ENCODE results near the gene TMEM266.

The TMEM266 gene

DNA sequence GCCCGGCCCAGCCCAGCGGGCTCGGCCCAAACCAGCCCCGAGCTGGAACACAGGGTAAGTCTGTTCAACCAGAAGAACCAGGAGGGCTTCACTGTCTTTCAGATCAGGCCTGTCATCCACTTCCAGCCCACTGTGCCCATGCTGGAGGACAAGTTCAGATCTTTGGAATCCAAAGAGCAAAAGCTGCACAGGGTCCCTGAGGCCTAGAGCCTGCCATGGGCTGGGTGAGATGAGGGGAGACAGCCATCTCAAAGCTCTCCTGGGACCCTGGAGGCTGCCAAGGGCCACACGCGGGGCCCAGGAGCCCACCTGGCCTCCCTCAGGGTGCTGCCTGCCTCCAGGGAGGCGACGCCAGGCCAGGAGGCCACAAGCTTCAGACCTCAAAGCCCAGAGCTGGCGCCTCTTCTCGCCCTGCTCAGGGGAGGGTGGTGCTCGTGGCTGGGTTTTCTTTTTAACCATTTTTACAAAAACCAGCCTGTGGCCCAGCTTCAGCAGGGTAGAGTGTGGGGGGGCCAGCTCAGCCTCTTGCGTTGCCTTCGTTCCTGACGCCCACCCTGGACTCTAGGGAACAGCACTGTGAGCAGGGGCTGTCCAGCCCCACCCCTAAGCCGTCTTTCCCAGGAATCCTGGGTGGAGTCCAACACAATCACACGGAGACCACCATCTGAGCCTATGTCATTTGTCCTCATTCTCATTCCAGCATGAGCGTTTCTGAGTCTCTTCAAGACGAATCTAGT is 144.5 kb downstream of the TMEM266 start:
- peaks cover 0 to 39% of the 10 kb centered on the region in 2 experiments; a peak in 1 of 3 replicates for H3K36me3 ChIP-seq (ENCODE audit: control insufficient read depth in 2 of 2, insufficient read depth in 1 of 2, low read length in 2 of 2)
- ChIA-PET POLR2A (no interaction called here), CTCF (no interaction called here)
- TF ChIP-seq GLIS1 (tag by site-specific recombination; IDR thresholded peaks at IDR 0.05) (peak; percentile 36), KLF1 (tag by site-specific recombination; IDR thresholded peaks at IDR 0.05) (no peak)
- H3K4me3 ChIP-seq (ENCODE audit: low read depth, low read length), result no peak overlapping the region
- H3K9me3 ChIP-seq (ENCODE audit: control insufficient read depth, insufficient read depth, low read depth, low read length), result no peaks in the 10 kb centered on the region
- no peaks in the 10 kb centered on the region for H3K4me1 ChIP-seq (ENCODE audit: control insufficient read depth, insufficient read depth, low read length)
- H3K27ac ChIP-seq (ENCODE audit: extremely low read depth, low read depth, low read length), result no peak overlapping the region

DNA sequence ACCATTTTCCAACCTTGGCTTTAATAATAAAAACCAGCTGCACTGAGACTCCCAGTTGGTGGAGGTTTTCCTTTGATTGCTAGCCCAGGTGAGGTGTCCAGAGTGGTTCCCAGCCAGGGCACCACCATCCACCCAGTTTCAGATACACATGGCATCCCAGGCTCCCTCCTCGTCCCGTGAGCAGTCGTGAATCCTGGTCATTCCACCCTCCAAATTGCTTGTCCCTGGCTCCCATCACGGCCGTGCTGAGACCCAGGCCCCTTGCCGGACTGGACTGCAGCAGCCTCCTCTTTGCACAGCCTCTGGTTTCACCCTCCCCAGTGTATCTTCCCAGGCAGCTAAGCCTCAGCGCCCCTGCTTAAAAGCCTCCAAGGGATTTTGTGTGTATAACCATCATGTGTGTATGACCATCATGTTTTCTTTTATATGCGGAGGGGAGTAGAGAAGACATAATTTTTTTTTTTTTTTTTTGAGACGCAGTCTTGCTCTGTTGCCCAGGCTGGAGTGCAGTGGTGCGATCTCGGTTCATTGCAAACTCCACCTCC is 145.2 kb downstream of the TMEM266 start:
- TF ChIP-seq, protein P1, sequence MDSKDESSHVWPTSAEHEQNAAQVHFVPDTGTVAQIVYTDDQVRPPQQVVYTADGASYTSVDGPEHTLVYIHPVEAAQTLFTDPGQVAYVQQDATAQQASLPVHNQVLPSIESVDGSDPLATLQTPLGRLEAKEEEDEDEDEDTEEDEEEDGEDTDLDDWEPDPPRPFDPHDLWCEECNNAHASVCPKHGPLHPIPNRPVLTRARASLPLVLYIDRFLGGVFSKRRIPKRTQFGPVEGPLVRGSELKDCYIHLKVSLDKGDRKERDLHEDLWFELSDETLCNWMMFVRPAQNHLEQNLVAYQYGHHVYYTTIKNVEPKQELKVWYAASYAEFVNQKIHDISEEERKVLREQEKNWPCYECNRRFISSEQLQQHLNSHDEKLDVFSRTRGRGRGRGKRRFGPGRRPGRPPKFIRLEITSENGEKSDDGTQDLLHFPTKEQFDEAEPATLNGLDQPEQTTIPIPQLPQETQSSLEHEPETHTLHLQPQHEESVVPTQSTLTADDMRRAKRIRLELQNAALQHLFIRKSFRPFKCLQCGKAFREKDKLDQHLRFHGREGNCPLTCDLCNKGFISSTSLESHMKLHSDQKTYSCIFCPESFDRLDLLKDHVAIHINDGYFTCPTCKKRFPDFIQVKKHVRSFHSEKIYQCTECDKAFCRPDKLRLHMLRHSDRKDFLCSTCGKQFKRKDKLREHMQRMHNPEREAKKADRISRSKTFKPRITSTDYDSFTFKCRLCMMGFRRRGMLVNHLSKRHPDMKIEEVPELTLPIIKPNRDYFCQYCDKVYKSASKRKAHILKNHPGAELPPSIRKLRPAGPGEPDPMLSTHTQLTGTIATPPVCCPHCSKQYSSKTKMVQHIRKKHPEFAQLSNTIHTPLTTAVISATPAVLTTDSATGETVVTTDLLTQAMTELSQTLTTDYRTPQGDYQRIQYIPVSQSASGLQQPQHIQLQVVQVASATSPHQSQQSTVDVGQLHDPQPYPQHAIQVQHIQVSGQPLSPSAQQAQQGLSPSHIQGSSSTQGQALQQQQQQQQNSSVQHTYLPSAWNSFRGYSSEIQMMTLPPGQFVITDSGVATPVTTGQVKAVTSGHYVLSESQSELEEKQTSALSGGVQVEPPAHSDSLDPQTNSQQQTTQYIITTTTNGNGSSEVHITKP (tag by site-specific recombination; IDR thresholded peaks at IDR 0.05), result no peak
- TF ChIP-seq ZNF426 (tag by site-specific recombination; IDR thresholded peaks at IDR 0.05), result no peak
- Histone ChIP-seq H3K4me1 (ENCODE audit: control insufficient read depth, insufficient read depth, low read length) (no peaks in the 10 kb centered on the region), H3K36me3 (ENCODE audit: control insufficient read depth in 2 of 2, insufficient read depth in 1 of 2, low read length in 2 of 2) (peaks cover 0 to 45% of the 10 kb centered on the region in 2 experiments; a peak in 1 of 3 replicates), H3K9me3 (ENCODE audit: control insufficient read depth, insufficient read depth, low read depth, low read length) (no peaks in the 10 kb centered on the region), H3K27ac (ENCODE audit: extremely low read depth, low read depth, low read length) (no peak overlapping the region), H3K4me3 (ENCODE audit: low read depth, low read length) (no peak overlapping the region)
- ChIA-PET CTCF (interaction anchor here (1.8 kb wide), 1 partner anchor 14 kb away, joined by 8 read pairs; no protein-coding TSS in a partner anchor), POLR2A (no interaction called here)

DNA sequence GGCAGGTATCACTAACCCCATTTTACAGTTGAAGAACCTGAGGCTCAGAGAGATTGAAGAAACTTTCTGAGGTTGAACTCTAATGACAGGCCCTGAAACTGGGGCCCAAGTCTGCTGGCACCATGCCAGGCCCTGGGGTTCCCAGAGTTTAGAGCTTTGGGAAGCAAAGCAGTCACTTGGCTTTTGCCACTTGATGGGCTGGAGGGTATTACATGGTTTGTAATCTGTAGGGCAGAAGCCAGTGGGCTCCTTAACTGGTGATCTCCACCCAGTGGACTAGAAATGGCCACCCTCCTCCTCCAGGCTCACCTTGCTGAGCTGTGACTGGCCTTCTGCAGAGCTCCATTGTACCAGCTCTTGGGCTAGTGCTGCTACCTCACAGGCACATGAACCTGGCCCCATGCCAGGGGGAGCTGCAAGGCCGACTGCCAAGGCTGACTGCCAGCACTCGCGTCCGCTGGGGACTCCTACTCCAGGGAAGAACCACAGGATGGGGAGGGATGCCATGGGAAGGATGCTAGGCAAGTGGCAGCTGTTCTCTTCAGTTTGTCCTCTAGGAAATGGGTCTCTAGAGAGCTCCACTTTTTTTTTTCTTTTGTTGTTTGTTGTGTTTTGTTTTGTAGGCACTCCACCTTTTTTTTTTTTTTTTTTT is 146.7 kb downstream of the TMEM266 start:
- H3K4me3 ChIP-seq (ENCODE audit: low read depth, low read length), result no peak overlapping the region
- H3K9me3 ChIP-seq (ENCODE audit: control insufficient read depth, insufficient read depth, low read depth, low read length), result no peaks in the 10 kb centered on the region
- CTCF ChIA-PET, result interaction anchor here (0.5 to 1.8 kb wide), 7 partner anchors 9 to 130 kb away, joined by 3 to 8 read pairs (median 4); partner anchors contain the start of gene ISL2
- POLR2A ChIA-PET, result interaction anchor here (0.6 to 1.6 kb wide), 3 partner anchors 13 to 130 kb away, joined by 3 to 13 read pairs (median 4); partner anchors contain the start of genes ETFA and ISL2
- peaks cover 0 to 58% of the 10 kb centered on the region in 2 experiments; a peak in 1 of 3 replicates for H3K36me3 ChIP-seq (ENCODE audit: control insufficient read depth in 2 of 2, insufficient read depth in 1 of 2, low read length in 2 of 2)
- H3K27ac ChIP-seq (ENCODE audit: extremely low read depth, low read depth, low read length), result no peak overlapping the region
- H3K4me1 ChIP-seq (ENCODE audit: control insufficient read depth, insufficient read depth, low read length), result no peaks in the 10 kb centered on the region
- TF ChIP-seq ZBTB17 (tag by site-specific recombination; IDR thresholded peaks at IDR 0.05), result peak; percentile 56
- peak; percentile 39; the same call in 1 of the 2 replicates for TF ChIP-seq KLF10 (tag by site-specific recombination; IDR thresholded peaks at IDR 0.05)
- no peak for TF ChIP-seq ZNF529 (tag by site-specific recombination; IDR thresholded peaks at IDR 0.05; ENCODE audit: insufficient replicate concordance)
- TF ChIP-seq ZNF571 (tag by site-specific recombination; IDR thresholded peaks at IDR 0.05), result no peak
- TF ChIP-seq ZNF561 (tag by site-specific recombination; IDR thresholded peaks at IDR 0.05; ENCODE audit: borderline replicate concordance), result peak; percentile 66; the same call in 1 of the 2 replicates
- TF ChIP-seq ZNF404 (tag by site-specific recombination; IDR thresholded peaks at IDR 0.05), result no peak
- TF ChIP-seq, protein P2, sequence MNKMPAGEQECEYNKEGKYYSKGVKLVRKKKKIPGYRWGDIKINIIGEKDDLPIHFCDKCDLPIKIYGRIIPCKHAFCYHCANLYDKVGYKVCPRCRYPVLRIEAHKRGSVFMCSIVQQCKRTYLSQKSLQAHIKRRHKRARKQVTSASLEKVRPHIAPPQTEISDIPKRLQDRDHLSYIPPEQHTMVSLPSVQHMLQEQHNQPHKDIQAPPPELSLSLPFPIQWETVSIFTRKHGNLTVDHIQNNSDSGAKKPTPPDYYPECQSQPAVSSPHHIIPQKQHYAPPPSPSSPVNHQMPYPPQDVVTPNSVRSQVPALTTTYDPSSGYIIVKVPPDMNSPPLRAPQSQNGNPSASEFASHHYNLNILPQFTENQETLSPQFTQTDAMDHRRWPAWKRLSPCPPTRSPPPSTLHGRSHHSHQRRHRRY (tag by site-specific recombination; IDR thresholded peaks at IDR 0.05), result no peak
- TF ChIP-seq, protein P3, sequence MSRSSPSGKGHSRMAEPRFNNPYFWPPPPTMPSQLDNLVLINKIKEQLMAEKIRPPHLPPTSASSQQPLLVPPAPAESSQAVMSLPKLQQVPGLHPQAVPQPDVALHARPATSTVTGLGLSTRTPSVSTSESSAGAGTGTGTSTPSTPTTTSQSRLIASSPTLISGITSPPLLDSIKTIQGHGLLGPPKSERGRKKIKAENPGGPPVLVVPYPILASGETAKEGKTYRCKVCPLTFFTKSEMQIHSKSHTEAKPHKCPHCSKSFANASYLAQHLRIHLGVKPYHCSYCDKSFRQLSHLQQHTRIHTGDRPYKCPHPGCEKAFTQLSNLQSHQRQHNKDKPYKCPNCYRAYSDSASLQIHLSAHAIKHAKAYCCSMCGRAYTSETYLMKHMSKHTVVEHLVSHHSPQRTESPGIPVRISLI (tag by site-specific recombination; IDR thresholded peaks at IDR 0.05), result peak; percentile 65
- no peak for TF ChIP-seq ZNF785 (tag by site-specific recombination; IDR thresholded peaks at IDR 0.05)
- no peak for TF ChIP-seq ZNF843 (tag by site-specific recombination; IDR thresholded peaks at IDR 0.05)
- TF ChIP-seq KLF9 (tag by site-specific recombination; IDR thresholded peaks at IDR 0.05; ENCODE audit: low read depth), result no peak
- TF ChIP-seq, protein P4, sequence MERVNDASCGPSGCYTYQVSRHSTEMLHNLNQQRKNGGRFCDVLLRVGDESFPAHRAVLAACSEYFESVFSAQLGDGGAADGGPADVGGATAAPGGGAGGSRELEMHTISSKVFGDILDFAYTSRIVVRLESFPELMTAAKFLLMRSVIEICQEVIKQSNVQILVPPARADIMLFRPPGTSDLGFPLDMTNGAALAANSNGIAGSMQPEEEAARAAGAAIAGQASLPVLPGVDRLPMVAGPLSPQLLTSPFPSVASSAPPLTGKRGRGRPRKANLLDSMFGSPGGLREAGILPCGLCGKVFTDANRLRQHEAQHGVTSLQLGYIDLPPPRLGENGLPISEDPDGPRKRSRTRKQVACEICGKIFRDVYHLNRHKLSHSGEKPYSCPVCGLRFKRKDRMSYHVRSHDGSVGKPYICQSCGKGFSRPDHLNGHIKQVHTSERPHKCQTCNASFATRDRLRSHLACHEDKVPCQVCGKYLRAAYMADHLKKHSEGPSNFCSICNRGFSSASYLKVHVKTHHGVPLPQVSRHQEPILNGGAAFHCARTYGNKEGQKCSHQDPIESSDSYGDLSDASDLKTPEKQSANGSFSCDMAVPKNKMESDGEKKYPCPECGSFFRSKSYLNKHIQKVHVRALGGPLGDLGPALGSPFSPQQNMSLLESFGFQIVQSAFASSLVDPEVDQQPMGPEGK (tag by site-specific recombination; IDR thresholded peaks at IDR 0.05), result peak; percentile 35; the same call in 1 of the 2 replicates
- no peak for TF ChIP-seq ZSCAN23 (tag by site-specific recombination; IDR thresholded peaks at IDR 0.05)
- TF ChIP-seq MZF1 (tag by site-specific recombination; IDR thresholded peaks at IDR 0.05; ENCODE audit: borderline replicate concordance), result peak; percentile 79
- TF ChIP-seq ZNF473 (tag by site-specific recombination; IDR thresholded peaks at IDR 0.05), result no peak
